Thyroid gland (tissue), 4 donors: ENCODE results near the gene SCAANT1.

Experiments
- POLR2A ChIP-seq, 2 donors: fragments of 450-650 bp; IDR thresholded peaks; one replicate each; pipeline ENCODE4 v1.6.1; 2017; ENCODE audit warnings: antibody characterized with exemption in 2 of 2, mild to moderate bottlenecking in 2 of 2, moderate library complexity in 1 of 2
- TF ChIP-seq, protein P1 (sequence below), 6 experiments: fragments of 200-600 bp in 3 of 6; fragments of 450-650 bp in 3 of 6; sonication (generic) in 3 of 6; IDR thresholded peaks; one replicate each; pipeline ENCODE4 v1.5.1; 2016 to 2019; ENCODE audit warnings: antibody characterized with exemption in 6 of 6, mild to moderate bottlenecking in 2 of 6, inconsistent platforms in 1 of 6, moderate library complexity in 1 of 6

DNA sequence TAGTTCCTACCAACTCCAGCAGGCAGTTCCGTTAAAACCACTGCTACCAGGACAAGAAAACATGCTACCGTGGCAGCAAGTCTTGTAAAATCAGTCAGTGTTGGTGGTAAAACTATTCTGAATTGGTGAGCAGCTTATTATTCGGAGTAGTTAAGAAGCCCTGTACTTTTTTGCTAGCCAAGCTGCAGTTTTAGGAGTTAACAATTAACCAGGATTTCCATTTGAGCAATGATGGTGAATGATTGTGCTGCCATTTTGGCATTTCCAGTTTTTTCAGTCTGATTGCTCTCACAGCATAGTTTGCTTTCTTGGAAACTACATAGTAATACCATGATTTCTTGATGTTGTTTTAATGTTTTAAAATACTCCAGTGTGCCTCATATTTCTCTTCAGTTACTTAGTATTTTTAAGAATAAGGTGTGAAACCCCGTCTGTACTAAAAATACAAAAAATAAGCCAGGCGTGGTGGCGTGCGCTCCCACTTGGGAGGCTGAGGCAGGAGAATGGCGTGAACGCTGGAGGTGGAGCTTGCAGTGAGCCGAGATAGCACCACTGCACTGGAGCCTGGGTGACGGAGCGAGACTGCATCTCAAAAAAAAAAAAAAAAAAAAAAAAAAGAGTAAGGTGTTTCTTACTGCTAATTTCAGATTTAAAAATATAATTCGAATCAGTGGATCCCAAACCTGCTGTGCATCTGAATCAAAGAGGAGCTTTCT is 43.8 kb upstream of the SCAANT1 start:
- TF ChIP-seq, protein P1, sequence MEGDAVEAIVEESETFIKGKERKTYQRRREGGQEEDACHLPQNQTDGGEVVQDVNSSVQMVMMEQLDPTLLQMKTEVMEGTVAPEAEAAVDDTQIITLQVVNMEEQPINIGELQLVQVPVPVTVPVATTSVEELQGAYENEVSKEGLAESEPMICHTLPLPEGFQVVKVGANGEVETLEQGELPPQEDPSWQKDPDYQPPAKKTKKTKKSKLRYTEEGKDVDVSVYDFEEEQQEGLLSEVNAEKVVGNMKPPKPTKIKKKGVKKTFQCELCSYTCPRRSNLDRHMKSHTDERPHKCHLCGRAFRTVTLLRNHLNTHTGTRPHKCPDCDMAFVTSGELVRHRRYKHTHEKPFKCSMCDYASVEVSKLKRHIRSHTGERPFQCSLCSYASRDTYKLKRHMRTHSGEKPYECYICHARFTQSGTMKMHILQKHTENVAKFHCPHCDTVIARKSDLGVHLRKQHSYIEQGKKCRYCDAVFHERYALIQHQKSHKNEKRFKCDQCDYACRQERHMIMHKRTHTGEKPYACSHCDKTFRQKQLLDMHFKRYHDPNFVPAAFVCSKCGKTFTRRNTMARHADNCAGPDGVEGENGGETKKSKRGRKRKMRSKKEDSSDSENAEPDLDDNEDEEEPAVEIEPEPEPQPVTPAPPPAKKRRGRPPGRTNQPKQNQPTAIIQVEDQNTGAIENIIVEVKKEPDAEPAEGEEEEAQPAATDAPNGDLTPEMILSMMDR (IDR thresholded peaks at IDR 0.05), result no peak
- no peak for TF ChIP-seq POLR2A (IDR thresholded peaks at IDR 0.05)
